RPMI7951 (cell line): ENCODE data around the gene P2RX6. TPM values are rescaled to one million over a fixed set of nuclear protein-coding genes. Genes with fewer than 3 reads are reported as not detected.

Experiments
- DNase-seq: peaks from one replicate; pipeline ENCODE4 v3.0.0-alpha.2; 2012; ENCODE audit warnings: low read depth
- total RNA-seq: library from RNA; depleted of rRNA; stranded (reverse); fragments of >200 nt; shearing (Covaris generic); gene quantifications from 2 replicates; pipeline ENCODE4 v1.2.3, GENCODE V29; 2014

P2RX6 gene
- total RNA-seq, 1 experiment from 2014 or later: 7.8 TPM

- no peak for DNase-seq
These were observed 2.2 kb upstream of the P2RX6 start for GRCh38 chr22:21012446-21013407.

DNA sequence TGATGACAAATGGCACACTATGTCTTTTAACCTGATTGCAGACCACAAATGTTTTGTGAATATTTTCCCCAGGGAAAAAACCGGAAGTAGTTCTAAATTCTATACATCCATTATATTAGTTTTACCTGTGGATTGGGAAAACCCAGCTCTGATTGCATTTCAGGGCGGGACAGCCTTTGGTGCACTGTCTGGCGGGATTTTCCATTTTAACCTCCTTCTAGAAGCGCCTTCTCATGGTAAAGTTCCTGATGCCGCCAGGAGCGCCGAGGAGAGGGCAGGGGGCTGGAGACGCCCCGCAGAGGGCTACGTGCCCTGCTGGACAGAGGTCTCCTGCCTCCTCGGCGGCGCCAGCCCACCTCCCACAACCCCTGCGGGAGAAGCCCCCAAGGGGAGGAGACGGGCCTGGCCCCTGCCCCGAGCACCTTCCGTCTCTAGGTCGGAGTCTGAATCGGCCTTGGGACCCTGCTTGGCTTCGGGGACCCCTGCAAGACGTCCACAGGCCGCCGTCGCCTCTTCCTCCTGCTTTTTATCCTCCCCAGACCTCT, 1.2 kb upstream of the P2RX6 start:
- no peak for DNase-seq

DNA sequence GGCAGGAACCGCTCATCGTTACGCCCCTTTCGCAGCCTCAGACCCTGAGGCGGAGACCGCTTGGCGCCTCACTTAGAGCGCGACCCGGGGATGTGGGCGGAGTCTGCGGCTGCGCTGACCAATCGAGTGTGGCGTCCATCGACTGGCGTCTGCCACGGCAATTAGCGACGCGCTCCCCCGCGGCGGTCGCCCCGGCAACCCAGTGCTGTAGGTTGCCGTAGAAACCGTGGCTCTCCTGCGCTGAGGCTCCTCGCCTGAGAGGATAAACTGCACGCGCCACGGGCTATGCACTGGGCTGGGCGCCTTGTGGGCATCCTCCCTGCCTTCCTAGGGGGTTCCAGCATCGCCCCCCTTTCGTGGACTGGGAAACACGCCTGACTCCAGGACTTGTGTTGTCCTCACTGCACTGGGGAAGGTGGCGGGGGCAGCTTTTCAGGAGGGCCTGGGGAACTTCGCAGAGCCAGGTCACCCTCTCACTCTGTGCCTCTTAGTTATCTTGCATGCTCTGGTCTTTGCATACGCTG, 701 bp upstream of the P2RX6 start:
- DNase-seq: peak; percentile 94

DNA sequence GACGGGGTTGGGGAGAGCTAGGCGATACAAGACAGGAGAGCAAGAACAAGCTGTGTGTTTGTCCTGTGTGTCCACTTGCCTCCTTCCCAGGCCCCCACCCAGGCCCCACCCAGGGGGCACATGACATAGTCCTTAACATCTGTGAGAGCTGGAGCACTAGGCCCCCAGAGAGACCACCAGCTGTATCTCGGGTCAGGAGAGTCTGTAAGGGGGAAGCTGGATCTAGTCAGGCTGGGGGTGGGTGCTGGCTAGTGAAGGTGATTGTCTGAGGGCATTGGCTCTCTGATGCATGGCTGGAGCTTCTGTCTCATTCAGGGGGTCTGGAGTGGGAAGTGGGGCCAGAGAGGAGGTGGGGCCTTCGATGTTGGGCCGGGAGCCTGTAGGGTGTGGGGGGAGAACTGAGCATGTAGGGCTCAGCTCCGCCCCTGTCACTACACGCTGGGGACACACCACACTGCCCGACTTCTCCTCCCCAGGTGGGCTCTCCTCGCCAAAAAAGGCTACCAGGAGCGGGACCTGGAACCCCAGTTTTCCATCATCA, 571 bp downstream of the P2RX6 start:
- DNase-seq: no peak

DNA sequence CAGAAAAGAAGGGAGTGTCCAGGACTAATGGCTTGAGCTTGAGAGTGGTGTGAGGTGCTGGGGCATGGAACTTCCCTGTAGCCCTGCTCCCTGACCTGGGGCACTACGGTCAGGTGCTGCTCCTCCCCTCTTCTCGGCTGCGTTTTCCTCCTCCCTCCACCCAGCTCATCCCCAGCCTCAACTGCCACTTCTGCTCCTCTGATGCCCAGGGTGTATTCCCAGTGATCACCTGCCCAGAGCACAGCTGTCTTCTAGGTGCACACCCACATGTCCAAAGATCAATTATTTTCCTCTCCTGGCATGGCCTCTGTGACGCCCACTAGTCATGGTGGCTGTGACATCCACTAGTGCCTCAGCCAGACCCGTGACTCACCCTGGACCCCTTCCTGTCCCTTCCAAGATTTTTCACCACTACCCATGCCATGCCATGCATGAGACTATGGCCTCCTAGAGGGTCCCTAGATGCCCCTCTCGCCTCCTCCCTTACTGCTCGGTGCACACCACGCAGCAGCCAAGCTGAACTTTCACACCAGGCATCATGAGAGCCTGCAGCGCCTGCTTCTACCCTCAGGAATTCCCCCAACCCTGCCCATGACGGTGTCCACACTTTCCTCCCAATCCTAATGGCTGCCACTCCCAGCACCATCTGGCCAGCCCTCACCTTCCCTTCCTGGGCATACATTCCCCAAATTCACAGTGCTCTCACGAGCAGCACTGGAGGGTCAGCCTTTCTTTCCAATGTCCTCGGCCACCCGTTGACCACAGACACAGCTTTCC, 1.9 kb downstream of the P2RX6 start:
- no peak for DNase-seq

DNA sequence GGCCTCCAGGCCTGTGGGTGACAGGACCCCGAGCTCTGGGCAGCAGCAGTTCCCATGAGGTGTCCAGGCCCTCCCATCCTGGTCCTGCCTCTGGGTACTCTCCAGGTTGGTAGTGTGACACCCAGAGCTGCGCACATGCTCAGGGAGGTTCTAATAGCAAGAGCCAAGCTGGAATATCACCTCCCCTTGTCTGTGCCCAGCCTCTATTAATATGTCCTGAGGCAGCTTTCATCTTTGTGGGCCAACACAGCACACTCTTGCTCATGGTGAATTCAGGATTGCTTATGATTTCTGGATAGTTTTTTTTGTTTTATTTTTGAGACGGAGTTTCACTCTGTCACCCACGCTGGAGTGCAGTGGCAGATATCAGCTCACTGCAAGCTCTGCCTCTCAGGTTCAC, 3.3 kb downstream of the P2RX6 start:
- no peak for DNase-seq

DNA sequence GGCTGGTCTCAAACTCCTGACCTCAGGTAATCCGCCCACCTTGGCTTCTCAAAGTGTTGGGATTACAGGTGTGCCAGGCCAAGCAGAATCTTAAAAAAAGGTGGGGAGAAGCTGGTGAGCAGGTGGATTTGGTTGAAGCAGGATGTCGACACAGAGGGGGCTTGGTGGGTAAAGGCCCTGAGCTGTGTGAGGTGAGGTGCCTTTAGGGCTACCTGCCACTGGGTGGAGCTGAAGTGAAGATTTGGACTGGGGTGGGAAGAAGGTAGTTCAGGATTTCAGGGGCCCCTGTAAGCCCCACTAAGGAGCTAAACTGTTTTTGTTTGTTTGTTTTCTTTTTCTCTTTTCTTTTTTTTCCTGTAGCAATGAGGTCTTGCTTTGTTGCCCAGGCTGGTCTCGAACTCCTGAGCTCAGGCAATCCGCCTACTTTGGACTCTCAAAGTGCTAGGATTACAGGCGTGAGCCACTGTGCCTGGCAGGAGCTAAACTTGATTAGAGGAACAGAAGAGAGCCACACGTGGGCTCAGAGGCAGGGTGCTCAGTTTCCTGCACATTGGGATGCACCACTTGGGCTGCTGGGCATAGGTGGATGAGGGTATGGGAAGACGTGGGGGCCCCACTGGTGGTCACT, 6.0 kb downstream of the P2RX6 start:
- no peak for DNase-seq

DNA sequence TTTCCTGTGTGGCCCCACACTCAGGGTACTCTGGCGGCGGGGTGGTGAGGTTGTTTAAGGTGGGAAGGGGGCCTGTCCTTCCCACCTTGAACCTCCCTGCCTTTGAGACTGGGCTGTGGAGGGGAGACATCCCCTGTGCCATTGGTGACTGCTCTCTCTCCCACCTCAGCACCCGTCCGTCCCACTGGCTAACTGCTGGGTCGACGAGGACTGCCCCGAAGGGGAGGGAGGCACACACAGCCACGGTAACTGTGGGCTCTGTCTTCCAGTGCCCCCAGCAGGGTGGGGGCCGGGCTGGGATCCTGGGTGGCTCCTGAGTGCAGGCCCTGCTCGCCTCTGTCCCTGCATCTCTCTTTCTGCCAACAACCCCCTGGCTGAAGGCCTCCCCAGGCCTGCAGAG, 7.5 kb downstream of the P2RX6 start:
- no peak for DNase-seq

GRCh38 chr22:21022955-21023614, 8.1 kb downstream of the P2RX6 start:
- DNase-seq: no peak

DNA sequence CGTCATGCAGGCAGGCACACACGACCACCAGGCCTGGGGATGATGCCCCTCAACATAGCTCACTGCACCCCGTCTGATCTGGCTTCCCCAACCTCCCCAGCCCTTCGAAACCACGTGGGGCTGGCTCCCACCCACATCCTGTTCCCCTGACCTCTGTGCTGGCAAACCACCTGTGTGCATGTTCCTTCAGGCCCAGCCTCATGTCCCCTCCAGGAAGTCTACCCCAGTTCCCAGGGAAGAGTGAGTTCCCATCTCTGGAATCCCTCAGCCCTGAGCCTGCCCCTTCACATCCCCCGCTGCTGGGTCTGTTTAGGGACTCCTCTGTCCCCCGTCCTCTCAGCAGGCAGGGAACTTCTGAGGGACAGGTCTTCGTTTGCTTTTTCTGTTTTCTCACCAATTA, 10.3 kb downstream of the P2RX6 start:
- DNase-seq: no peak

DNA sequence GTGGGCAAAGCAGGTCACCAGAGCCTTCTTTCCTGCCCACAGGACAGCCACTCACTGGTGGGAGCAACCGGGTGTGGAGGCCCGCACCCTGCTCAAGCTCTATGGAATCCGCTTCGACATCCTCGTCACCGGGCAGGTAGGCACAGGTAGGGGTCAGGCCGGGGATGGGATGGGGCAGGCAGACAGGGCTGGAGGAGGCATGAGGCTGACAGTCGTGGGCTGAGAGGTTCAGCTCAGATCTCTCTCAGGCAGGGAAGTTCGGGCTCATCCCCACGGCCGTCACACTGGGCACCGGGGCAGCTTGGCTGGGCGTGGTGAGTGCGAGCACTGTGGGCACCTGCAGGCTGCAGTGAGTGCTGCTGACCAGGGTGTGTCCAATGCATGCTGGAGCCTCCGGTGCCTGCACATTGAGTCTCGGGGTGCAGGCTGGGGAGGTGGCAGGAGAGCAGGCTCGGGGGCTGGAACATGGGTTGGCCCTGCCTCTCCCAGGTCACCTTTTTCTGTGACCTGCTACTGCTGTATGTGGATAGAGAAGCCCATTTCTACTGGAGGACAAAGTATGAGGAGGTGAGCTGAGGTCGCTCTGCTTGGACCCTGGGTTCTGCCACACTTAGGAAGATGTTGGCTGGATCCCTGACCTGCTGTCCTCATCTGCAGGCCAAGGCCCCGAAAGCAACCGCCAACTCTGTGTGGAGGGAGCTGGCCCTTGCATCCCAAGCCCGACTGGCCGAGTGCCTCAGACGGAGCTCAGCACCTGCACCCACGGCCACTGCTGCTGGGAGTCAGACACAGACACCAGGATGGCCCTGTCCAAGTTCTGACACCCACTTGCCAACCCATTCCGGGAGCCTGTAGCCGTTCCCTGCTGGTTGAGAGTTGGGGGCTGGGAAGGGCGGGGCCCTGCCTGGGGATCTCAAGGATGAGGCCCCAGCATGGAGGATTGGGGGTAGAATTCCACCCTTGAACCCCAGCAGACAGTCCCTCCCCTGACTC, 11.1 kb downstream of the P2RX6 start:
- DNase-seq: no peak

- DNase-seq: peak; percentile 70
These were observed 12.1 kb downstream of the P2RX6 start for GRCh38 chr22:21026783-21027692.

- no peak for DNase-seq
These were observed 13.6 kb downstream of the P2RX6 start for GRCh38 chr22:21028277-21029251.

- DNase-seq: no peak
These were observed 14.6 kb downstream of the P2RX6 start for GRCh38 chr22:21029486-21030025.

DNA sequence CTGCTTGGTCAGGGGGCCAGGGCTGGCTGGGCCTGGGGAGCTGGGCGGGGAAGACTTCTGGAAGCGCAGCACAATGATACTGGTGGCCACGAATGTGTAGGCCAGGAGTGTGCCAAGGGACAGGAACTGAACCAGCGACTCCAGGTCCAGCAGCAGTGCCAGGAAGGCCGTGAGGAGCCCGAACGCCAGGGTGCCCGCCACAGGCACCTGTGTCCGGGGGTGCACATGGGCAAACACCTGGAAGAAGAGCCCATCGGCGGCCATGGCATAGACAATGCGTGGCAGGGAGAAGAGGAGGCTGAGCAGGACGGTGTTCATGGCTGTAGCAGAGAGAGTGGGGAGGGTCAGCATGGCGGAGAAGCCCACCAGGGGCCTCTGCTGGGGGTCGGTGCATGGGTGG, 15.1 kb downstream of the P2RX6 start:
- DNase-seq: no peak

- DNase-seq: no peak
These were observed 15.9 kb downstream of the P2RX6 start for GRCh38 chr22:21030621-21031544.
